Measurements from ENCODE around the gene PLN. TPM values are rescaled to one million over a fixed set of nuclear protein-coding genes. Genes with fewer than 3 reads are reported as not detected.
A peak's percentile ranks its signal among the peaks of the same experiment; 100 is the strongest.

The PLN gene
- total RNA-seq: 100 to 1,000 TPM; 382 to 468 TPM

GRCh38 chr6:118548136-118548535, at the start of gene PLN:
PLN (plus strand) TSS chr6:118548296; CDS start chr6:118558922, 10,626 bp downstream.
- peak within 1 kb of the TSS; percentile 79 for H3K4me3 ChIP-seq
- TF ChIP-seq, protein P1, sequence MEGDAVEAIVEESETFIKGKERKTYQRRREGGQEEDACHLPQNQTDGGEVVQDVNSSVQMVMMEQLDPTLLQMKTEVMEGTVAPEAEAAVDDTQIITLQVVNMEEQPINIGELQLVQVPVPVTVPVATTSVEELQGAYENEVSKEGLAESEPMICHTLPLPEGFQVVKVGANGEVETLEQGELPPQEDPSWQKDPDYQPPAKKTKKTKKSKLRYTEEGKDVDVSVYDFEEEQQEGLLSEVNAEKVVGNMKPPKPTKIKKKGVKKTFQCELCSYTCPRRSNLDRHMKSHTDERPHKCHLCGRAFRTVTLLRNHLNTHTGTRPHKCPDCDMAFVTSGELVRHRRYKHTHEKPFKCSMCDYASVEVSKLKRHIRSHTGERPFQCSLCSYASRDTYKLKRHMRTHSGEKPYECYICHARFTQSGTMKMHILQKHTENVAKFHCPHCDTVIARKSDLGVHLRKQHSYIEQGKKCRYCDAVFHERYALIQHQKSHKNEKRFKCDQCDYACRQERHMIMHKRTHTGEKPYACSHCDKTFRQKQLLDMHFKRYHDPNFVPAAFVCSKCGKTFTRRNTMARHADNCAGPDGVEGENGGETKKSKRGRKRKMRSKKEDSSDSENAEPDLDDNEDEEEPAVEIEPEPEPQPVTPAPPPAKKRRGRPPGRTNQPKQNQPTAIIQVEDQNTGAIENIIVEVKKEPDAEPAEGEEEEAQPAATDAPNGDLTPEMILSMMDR (IDR thresholded peaks at IDR 0.05): no peak
- no peaks in the 10 kb centered on the region for H3K9me3 ChIP-seq
- peaks cover 6 to 31% of the 10 kb centered on the region in 2 donors for H3K4me1 ChIP-seq (ENCODE audit: control insufficient read depth in 1 of 2, low read depth in 2 of 2)
- no peaks in the 10 kb centered on the region for H3K27me3 ChIP-seq (replicated peaks; ENCODE audit: insufficient read depth)
- peaks cover 3% of the 10 kb centered on the region for H3K36me3 ChIP-seq
- H3K27ac ChIP-seq: peak within 1 kb of the TSS; percentile 89 to 90
- no peak for DNase-seq (ENCODE audit: low spot score)
- peak; percentile 92 for ATAC-seq (ENCODE audit: insufficient number of reproducible peaks, low FRiP score, low read depth)

DNA sequence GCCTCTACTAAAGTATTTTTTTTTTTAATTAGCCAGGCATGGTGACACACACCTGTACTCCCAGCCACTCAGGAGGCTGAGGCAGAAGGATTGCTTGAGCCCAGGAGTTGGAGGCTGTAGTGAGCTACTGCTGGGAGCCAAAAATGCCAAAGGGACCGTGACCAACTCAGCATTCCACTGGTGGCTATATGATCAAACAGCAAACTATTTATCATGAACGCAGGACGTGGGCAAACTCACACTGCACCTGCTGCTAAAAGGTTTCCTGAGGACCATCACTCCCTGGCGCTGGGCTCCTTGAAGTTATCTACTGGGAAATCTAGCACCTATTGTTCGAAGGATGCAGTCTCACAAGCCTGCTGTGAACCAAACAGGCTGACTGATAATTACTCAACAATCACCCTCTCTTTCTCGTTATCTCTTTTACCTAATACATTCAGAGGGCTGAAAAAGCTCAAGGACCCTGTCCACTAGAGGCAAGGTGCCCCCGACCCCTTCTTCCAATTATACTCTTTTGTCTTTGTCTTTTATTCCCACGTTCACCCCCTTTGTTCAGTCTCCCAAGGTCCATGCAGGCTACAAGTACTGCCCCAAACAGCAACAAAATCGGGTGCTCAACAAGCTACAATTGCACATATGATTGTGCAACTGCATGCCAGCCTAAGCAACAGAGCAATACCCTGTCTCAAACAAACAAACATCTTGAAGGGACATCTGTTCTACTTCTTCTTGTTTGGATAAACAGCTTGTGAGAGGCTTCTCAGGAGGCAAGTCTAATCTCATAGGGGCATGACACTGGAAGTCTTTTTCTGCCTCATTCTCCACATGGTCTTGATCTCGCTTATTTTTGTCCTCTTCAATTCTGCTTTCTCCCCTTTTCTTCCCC, 47.7 kb upstream of the PLN start:
- no peak for DNase-seq (ENCODE audit: low spot score)
- Histone ChIP-seq H3K27ac (no peak overlapping the region), H3K4me3 (no peak overlapping the region), H3K27me3 (replicated peaks; ENCODE audit: insufficient read depth) (no peaks in the 10 kb centered on the region), H3K4me1 (ENCODE audit: control insufficient read depth in 1 of 2, low read depth in 2 of 2) (no peaks in the 10 kb centered on the region), H3K36me3 (no peaks in the 10 kb centered on the region), H3K9me3 (no peaks in the 10 kb centered on the region)
- ATAC-seq (ENCODE audit: insufficient number of reproducible peaks, low FRiP score, low read depth): no peak
- TF ChIP-seq, protein P1 (IDR thresholded peaks at IDR 0.05): no peak

GRCh38 chr6:118501099-118501498, 47.0 kb upstream of the PLN start:
- no peaks in the 10 kb centered on the region for H3K36me3 ChIP-seq
- no peak for ATAC-seq (ENCODE audit: insufficient number of reproducible peaks, low FRiP score, low read depth)
- no peaks in the 10 kb centered on the region for H3K9me3 ChIP-seq
- no peaks in the 10 kb centered on the region for H3K27me3 ChIP-seq (replicated peaks; ENCODE audit: insufficient read depth)
- no peak for DNase-seq (ENCODE audit: low spot score)
- no peak overlapping the region for H3K4me3 ChIP-seq
- no peak overlapping the region for H3K27ac ChIP-seq
- peaks cover 0 to 3% of the 10 kb centered on the region in 2 donors for H3K4me1 ChIP-seq (ENCODE audit: control insufficient read depth in 1 of 2, low read depth in 2 of 2)
- TF ChIP-seq, protein P1 (IDR thresholded peaks at IDR 0.05): no peak

DNA sequence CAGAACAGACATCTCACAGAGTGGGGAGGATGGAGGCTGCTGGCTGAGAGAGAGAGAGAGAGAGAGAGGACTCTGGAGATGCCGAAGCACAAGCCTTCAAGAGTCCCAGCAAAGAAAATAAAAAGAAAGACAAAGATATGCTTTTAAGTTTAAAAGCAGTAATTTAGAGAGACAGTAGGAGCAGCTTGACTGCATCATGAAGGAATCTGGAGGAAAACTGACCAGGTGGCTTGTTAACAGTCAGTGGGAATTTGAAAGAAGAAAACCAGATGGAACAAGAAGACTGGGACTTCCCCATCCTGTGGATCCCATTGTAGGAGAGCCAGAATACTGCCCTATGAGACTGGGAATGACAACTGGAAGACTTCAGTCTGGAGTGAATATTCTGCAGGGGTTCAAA, 46.3 kb upstream of the PLN start:
- no peak for ATAC-seq (ENCODE audit: insufficient number of reproducible peaks, low FRiP score, low read depth)
- no peaks in the 10 kb centered on the region for H3K27me3 ChIP-seq (replicated peaks; ENCODE audit: insufficient read depth)
- H3K27ac ChIP-seq: no peak overlapping the region
- H3K4me1 ChIP-seq (ENCODE audit: control insufficient read depth in 1 of 2, low read depth in 2 of 2): peaks cover 0 to 10% of the 10 kb centered on the region in 2 donors
- TF ChIP-seq, protein P1 (IDR thresholded peaks at IDR 0.05): no peak
- H3K9me3 ChIP-seq: no peaks in the 10 kb centered on the region
- no peak for DNase-seq (ENCODE audit: low spot score)
- H3K4me3 ChIP-seq: no peak overlapping the region
- H3K36me3 ChIP-seq: no peaks in the 10 kb centered on the region

DNA sequence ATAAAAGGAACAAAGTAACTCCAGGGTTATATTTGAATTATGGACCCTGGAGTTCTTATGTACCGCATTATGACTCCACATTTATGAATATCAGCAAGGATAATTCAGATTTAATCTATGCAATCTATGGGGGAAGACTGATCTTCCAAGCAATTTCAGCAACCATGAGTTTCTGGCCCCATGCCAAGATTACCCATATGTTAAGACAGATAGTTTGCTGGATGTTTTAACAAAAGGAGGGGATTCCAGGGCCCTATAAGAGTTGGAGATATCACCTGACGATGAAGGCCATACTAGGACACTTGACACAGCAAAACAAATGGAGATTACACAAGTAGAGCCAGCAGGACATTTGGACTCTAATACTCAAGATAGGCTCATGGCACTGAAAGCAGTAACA, 45.9 kb upstream of the PLN start:
- no peak for ATAC-seq (ENCODE audit: insufficient number of reproducible peaks, low FRiP score, low read depth)
- no peak for DNase-seq (ENCODE audit: low spot score)
- TF ChIP-seq, protein P1 (IDR thresholded peaks at IDR 0.05): no peak

More for the DNA sequence above, 45.9 kb upstream of the PLN start:
- Histone ChIP-seq H3K4me1 (ENCODE audit: control insufficient read depth in 1 of 2, low read depth in 2 of 2) (peaks cover 0 to 14% of the 10 kb centered on the region in 2 donors), H3K36me3 (no peaks in the 10 kb centered on the region), H3K9me3 (no peaks in the 10 kb centered on the region), H3K27me3 (replicated peaks; ENCODE audit: insufficient read depth) (no peaks in the 10 kb centered on the region), H3K4me3 (no peak overlapping the region), H3K27ac (no peak overlapping the region)

Measured in thoracic aorta (tissue), 2 donors.